Brain microvascular endothelial cell (primary cell): Measurements from ENCODE around the gene SECISBP2.

Experiments used
- DNase-seq: peaks from one replicate; pipeline ENCODE4 v3.0.0-alpha.2; 2020
- H3K27ac ChIP-seq: fragments of 250-450 bp; sonication (Bioruptor Pico); 2 replicates; pipeline ENCODE4 v1.5.1; 2020; ENCODE audit warnings: mild to moderate bottlenecking, moderate library complexity
- H3K27me3 ChIP-seq: fragments of 250-450 bp; sonication (Bioruptor Pico); replicated peaks from 2 replicates; pipeline ENCODE4 v1.5.1; 2020; ENCODE audit warnings: mild to moderate bottlenecking
- H3K36me3 ChIP-seq: fragments of 250-450 bp; sonication (Bioruptor Pico); replicated peaks from 2 replicates; pipeline ENCODE4 v1.5.1; 2020; ENCODE audit warnings: mild to moderate bottlenecking
- H3K4me3 ChIP-seq: 2 replicates; pipeline ENCODE4 v1.5.1; 2011; ENCODE audit warnings: low read depth, mild to moderate bottlenecking, control low read depth, low read length, moderate library complexity
- CTCF ChIP-seq: IDR thresholded peaks from 2 replicates; pipeline ENCODE4 v1.5.1; 2011; ENCODE audit warnings: low read depth, mild to moderate bottlenecking, moderate library complexity, low read length, control low read depth, inconsistent platforms; ENCODE audit errors: missing control alignments
- in situ Hi-C: cut with HindIII; loops from 2 replicates; pipeline ENCODE4 v1.10.0; 2017; ENCODE audit warnings: low sequenced_read_pairs, low pct_ligation_motif_present

Gene SECISBP2

GRCh38 chr9:89347651-89348050 is 29.4 kb downstream of the SECISBP2 start:
- DNase-seq: no peak
- in situ Hi-C loops: no loop called here
- Histone ChIP-seq H3K27ac (no peak overlapping the region), H3K4me3 (no peak overlapping the region), H3K36me3 (peaks cover 52% of the 10 kb centered on the region), H3K27me3 (no peaks in the 10 kb centered on the region)
- TF ChIP-seq CTCF: no peak

GRCh38 chr9:89349607-89350006 is 31.3 kb downstream of the SECISBP2 start:
- no peak for TF ChIP-seq CTCF
- no peak for DNase-seq
- Histone ChIP-seq H3K27ac (no peak overlapping the region), H3K36me3 (peaks cover 50% of the 10 kb centered on the region), H3K4me3 (no peak overlapping the region), H3K27me3 (no peaks in the 10 kb centered on the region)
- in situ Hi-C loops: no loop called here

- DNase-seq: no peak
- Histone ChIP-seq H3K27ac (no peak overlapping the region), H3K27me3 (no peaks in the 10 kb centered on the region), H3K4me3 (no peak overlapping the region), H3K36me3 (peaks cover 59% of the 10 kb centered on the region)
- no peak for TF ChIP-seq CTCF
- in situ Hi-C loops: no loop called here
Observed at GRCh38 chr9:89350988-89351557, 32.8 kb downstream of the SECISBP2 start.

GRCh38 chr9:89351584-89352300 is 33.4 kb downstream of the SECISBP2 start:
- DNase-seq: no peak
- Histone ChIP-seq H3K27me3 (no peaks in the 10 kb centered on the region), H3K36me3 (peaks cover 57% of the 10 kb centered on the region), H3K4me3 (no peak overlapping the region), H3K27ac (no peak overlapping the region)
- no peak for TF ChIP-seq CTCF
- in situ Hi-C loops: no loop called here

- Histone ChIP-seq H3K27ac (no peak overlapping the region), H3K4me3 (no peak overlapping the region), H3K27me3 (no peaks in the 10 kb centered on the region), H3K36me3 (peaks cover 63% of the 10 kb centered on the region)
- in situ Hi-C loops: no loop called here
- no peak for TF ChIP-seq CTCF
- no peak for DNase-seq
Observed at GRCh38 chr9:89352451-89352850, 34.2 kb downstream of the SECISBP2 start.
